GM15510 (cell line): ENCODE results near the gene FMNL1.

Experiments
- POLR2A ChIP-seq: IDR thresholded peaks from 3 replicates; pipeline ENCODE4 v1.6.1; 2011; ENCODE audit warnings: borderline replicate concordance; ENCODE audit not compliant: insufficient read length; ENCODE audit errors: extremely low read depth

The FMNL1 gene

GRCh38 chr17:45218895-45219661, 2.6 kb upstream of the FMNL1 start:
- TF ChIP-seq POLR2A, result no peak

GRCh38 chr17:45220079-45220478, 1.6 kb upstream of the FMNL1 start:
- TF ChIP-seq POLR2A, result no peak

GRCh38 chr17:45222014-45222288, 266 bp downstream of the FMNL1 start:
- TF ChIP-seq POLR2A, result no peak

- TF ChIP-seq POLR2A, result peak; percentile 33
Observed at GRCh38 chr17:45222289-45222995, 757 bp downstream of the FMNL1 start.

- no peak for TF ChIP-seq POLR2A
Observed at GRCh38 chr17:45222996-45223538, 1.4 kb downstream of the FMNL1 start.

- TF ChIP-seq POLR2A, result peak; percentile 51
Observed at GRCh38 chr17:45223539-45224528, 2.1 kb downstream of the FMNL1 start.

- no peak for TF ChIP-seq POLR2A
Observed at GRCh38 chr17:45224671-45225050, 3.0 kb downstream of the FMNL1 start.

- peak; percentile 15 for TF ChIP-seq POLR2A
Observed at GRCh38 chr17:45225051-45225700, 3.5 kb downstream of the FMNL1 start.

- TF ChIP-seq POLR2A, result peak; percentile 95
Observed at GRCh38 chr17:45225964-45226530, 4.4 kb downstream of the FMNL1 start.

- TF ChIP-seq POLR2A, result no peak
Observed at GRCh38 chr17:45226576-45226975, 4.9 kb downstream of the FMNL1 start.

- peak; percentile 23 for TF ChIP-seq POLR2A
Observed at GRCh38 chr17:45227101-45227925, 5.6 kb downstream of the FMNL1 start.

GRCh38 chr17:45227926-45228762, 6.5 kb downstream of the FMNL1 start:
- TF ChIP-seq POLR2A, result no peak
